Measurements from ENCODE around the gene ADORA1.

The ADORA1 gene

DNA sequence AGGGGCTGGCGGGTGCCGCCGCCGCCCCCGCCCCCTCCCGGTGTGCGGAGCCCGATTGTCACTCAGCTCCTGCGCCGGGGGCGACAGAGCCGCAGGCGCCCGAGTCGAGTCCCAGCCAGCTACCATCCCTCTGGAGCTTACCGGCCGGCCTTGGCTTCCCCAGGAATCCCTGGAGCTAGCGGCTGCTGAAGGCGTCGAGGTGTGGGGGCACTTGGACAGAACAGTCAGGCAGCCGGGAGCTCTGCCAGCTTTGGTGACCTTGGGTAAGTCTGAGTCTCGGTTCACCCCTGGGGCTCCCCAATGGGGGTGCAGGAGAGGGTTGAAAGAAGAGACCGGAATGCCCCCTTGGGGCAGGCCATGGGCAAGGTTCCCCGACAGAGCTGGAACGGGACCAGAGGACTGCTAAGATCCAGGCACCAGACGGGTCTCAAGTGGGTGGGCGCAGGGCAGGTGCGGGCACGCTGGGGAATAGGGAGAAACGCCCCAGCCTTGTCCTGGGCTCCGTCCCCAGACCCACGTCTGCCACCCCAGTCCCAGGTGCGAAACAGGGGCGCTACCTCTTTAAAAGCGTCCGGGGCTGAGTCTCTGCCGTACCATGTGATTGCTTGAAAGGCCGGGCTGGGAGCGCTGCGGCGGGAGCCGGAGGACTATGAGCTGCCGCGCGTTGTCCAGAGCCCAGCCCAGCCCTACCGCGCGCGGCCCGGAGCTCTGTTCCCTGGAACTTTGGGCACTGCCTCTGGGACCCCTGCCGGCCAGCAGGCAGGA lies at the start of gene ADORA1:
Gene ADORA1 (plus strand): TSS at position 61 of the 765 bp plus-strand sequence. CDS start 1,116 bp downstream, outside the sequence.
- DNase-seq, result no peak

DNA sequence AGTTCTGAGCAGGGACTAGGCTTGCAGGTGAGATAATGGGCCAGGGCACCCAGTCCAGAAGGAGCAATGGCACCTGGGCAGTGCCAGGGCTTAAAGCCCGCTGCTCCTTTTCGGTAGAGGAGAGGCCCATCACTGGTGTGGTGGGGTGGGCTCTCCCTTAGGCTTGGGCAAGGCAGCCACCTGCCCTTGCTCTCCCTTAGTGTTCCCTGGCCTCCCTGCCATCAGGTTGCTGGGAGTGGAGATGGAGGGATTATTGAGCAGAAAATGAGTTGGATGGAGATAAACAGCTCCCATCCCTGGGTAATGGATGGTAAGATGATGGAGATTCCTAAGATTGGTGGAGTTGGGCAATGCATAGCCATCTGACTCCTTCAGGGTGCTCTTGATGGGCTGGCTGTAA lies 49.6 kb upstream of the ADORA1 start:
- no peak for DNase-seq

- no peak for DNase-seq
Observed at GRCh38 chr1:203078478-203078877, 49.0 kb upstream of the ADORA1 start.

- no peak for DNase-seq
Observed at GRCh38 chr1:203080456-203080855, 47.1 kb upstream of the ADORA1 start.

DNA sequence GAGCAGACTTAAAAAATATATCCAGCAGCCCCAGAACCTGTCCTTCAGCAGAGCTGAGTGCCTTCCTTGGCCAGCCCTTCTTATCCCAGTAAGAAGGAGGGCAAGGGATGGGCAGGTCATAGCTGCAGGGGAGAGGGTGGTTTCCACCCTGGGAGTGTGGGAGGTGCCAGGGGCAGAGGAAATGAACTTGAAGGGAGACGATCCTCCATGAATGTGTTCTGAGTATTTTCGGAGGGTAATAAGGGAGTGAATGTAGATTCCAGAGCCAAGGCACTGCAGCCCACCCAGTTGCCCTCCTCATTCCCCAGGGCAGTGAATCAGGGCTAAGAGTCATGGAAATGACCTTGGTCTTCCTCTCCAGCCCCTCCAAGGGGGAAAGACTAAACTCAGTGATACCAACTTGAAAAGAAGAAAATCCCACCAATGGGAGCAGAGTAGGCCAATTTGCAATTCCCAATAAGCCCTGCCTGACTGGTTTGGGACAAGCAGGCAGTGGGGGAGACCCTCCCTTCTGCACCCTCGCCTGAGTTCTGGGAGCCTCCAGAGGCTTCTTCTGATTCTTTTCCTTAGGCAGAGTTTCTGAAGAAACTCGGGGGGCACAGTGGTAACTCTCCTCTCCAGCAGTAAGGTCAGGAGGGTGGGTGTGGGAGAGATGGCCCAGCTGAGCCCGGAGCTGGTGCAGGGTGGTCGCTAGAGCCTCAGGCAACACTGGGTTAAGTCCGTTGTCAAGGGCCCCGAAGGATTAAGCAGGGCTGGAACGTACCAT lies 45.9 kb upstream of the ADORA1 start:
- no peak for DNase-seq

GRCh38 chr1:203082231-203082505 lies 45.4 kb upstream of the ADORA1 start:
- DNase-seq, result no peak

- DNase-seq, result no peak
Observed at GRCh38 chr1:203082571-203083462, 44.7 kb upstream of the ADORA1 start.

DNA sequence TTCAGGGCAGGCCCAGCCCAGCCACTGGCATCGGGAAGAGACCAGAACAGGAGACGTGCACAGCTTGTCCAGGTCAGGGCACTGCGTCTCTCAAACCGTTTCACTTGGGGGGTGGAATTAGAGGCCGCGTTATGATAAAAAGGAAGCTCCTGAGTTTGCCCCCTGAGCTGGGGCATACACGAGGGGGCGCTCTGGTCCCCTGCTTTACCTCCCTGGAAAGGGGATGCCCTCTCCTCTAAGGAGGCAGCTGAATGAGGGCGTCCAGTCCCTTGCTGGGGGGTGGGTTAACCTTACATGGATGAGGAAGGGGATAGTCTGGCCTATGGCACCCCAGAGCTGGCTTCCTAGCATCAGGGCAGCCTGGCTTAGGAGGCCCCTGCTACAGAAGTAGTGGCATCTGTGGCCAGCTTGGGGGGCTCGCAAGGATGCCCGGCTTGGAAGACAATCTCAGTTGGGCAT lies 44.0 kb upstream of the ADORA1 start:
- no peak for DNase-seq

DNA sequence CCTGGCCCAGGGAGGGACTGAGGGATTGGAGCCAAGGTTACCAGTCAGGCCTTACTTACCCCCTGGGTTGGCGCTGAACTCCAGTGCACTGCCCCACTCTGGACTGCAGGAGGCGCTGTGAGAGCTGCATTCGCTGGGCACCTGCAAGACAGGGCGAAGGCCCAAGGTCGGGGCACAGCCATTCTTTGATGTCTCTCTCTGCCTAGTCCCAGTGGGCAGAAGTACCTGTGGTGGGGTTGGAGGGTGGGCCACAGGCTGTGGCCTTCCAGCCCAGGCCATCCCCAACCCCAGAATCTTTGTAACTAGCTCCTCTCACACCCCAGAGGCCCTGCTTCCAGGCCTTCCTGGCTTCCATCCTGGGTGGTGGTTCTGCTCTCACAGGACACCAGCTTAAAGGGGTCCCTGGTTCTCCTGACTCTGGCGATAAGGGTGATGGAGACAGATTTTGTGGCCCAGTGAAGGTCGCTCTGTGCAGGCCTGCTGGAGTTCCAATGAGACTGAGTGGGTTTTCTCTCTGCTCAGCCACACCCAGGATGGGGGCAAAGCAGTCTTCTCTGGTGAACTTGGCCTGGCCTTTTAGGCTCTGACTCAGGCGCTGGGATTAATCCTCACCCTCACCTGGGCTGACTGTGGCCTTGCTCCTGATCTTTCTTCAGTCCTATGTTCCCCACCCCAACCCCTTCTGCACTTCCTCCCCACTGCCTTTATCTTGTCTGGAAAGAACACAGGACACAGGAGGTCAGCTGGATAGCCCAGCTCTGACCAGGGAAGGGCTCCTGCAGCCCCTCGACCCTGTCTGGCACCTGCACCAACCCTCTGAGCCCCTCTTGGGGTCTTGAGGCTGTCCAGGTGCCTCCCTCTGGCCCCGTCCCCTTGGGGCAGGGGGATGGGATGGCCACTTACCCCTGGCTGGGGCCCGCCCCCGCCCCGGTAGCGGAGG lies 42.7 kb upstream of the ADORA1 start:
- no peak for DNase-seq

GRCh38 chr1:203085528-203086406 lies 41.8 kb upstream of the ADORA1 start, which contains the start of gene MYOG:
Gene MYOG (minus strand): TSS chr1:203086012. CDS start chr1:203085961, 51 bp downstream.
- DNase-seq, result no peak

DNA sequence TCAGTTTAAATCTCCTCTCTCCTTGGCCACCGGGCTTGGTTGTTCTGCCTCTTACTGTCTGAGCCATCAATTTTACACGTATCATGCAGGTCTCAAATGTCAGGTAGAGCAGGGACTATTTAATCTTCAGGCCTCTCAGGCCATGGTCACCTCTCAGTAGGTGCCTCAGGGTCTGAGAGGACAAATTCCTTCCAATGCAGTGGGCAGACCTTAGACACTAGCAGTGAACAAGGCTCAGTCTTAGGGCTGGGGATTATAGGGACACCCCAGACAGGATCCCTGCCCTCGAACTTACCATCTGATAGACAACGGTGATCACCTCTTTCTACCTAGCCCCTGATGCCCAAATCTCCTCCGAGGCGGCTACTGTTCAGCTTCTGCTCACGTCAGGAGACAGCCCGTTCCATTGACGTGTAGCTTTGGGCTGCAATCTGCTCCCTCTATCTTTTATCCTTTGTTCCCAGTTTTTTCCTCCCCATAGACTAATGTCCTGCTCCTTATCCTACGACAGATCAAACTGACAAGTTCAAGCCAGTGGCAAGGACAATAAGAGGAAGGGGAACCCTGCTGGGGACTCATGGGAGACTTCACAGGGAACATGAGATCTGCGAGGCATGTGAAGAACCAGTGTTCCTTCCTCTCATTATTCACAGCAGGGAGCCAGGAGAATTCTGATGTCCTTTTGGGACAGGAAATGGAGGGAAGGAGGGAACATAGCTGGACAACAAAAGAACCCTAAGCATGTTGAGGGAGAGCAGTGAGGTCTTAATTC lies 40.3 kb upstream of the ADORA1 start:
- no peak for DNase-seq

DNA sequence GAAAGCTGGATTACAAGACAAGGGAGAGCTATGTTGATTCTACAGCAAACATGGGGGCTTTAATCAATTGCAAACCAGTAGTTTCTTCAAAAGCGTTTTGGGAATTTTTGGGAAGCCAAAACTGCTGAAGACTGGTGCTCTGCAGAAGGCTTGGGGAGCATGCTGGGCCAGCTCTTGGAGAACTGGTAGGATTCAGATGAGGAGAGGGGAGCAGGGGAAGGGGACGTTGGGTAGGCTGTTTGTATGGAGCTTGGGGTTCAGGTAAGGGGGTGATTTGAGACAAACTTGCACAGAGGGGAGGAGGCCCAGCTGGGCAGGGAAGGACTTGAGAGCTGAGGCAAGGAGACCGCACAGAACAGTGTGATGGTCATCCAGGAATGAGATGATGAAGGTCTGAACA lies 39.1 kb upstream of the ADORA1 start:
- no peak for DNase-seq

GRCh38 chr1:203089001-203089650 lies 38.4 kb upstream of the ADORA1 start:
- DNase-seq, result no peak

GRCh38 chr1:203089651-203090045 lies 37.9 kb upstream of the ADORA1 start:
- no peak for DNase-seq

- no peak for DNase-seq
Observed at GRCh38 chr1:203090421-203091198, 36.9 kb upstream of the ADORA1 start.

DNA sequence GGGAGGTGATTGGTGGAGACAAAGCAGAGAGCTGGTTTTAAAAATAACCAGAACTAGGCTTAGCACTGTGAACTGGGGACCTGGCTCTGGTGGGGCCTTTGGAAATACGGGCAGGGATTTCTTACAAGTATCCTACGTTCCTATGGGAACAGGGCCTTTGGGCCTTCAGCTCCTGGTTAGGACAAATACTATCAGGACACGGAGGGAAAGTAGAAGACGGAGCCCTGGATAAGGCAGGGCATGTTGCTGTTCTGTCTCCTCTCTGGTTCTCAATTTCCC lies 36.4 kb upstream of the ADORA1 start:
- no peak for DNase-seq

- no peak for DNase-seq
Observed at GRCh38 chr1:203091761-203092330, 35.7 kb upstream of the ADORA1 start.

GRCh38 chr1:203093754-203094410 lies 33.6 kb upstream of the ADORA1 start:
- DNase-seq, result no peak

Measured in NCI-H1436 treated with DMSO at 0.1 percent for 48 hours (cell line).